ENCODE measurements around the gene CCDC180.
"Not testable (repeated sequence)": the region's sequence is repeated elsewhere in the genome, so short reads cannot be mapped to it uniquely, and the experiment has no call there.

CCDC180 gene

GRCh38 chr9:97321251-97321650 is 13.8 kb downstream of the CCDC180 start:
- Histone ChIP-seq H3K4me3 (ENCODE audit: low read depth, low read length) (no peak overlapping the region), H3K9ac (ENCODE audit: low read length) (no peak overlapping the region), H3K4me1 (ENCODE audit: control insufficient read depth, insufficient read depth, low read length) (no peaks in the 10 kb centered on the region), H3K27ac (ENCODE audit: low read depth, low read length) (no peak overlapping the region), H3K36me3 (ENCODE audit: control insufficient read depth, insufficient read depth, low read length) (peaks cover 39% of the 10 kb centered on the region), H3K9me3 (ENCODE audit: control insufficient read depth, insufficient read depth, low read depth, low read length) (no peaks in the 10 kb centered on the region), H3K27me3 (ENCODE audit: control insufficient read depth, insufficient read depth, low read length) (no peaks in the 10 kb centered on the region)

- H3K36me3 ChIP-seq (ENCODE audit: control insufficient read depth, insufficient read depth, low read length), result peaks cover 40% of the 10 kb centered on the region
- H3K9ac ChIP-seq (ENCODE audit: low read length), result no peak overlapping the region
- no peaks in the 10 kb centered on the region for H3K9me3 ChIP-seq (ENCODE audit: control insufficient read depth, insufficient read depth, low read depth, low read length)
- H3K27ac ChIP-seq (ENCODE audit: low read depth, low read length), result no peak overlapping the region
- H3K4me3 ChIP-seq (ENCODE audit: low read depth, low read length), result no peak overlapping the region
- H3K4me1 ChIP-seq (ENCODE audit: control insufficient read depth, insufficient read depth, low read length), result no peaks in the 10 kb centered on the region
- H3K27me3 ChIP-seq (ENCODE audit: control insufficient read depth, insufficient read depth, low read length), result no peaks in the 10 kb centered on the region
These were observed 14.2 kb downstream of the CCDC180 start for GRCh38 chr9:97321691-97322090.

GRCh38 chr9:97322105-97322504 is 14.6 kb downstream of the CCDC180 start:
- Histone ChIP-seq H3K27me3 (ENCODE audit: control insufficient read depth, insufficient read depth, low read length) (no peaks in the 10 kb centered on the region), H3K27ac (ENCODE audit: low read depth, low read length) (no peak overlapping the region), H3K9ac (ENCODE audit: low read length) (no peak overlapping the region), H3K4me3 (ENCODE audit: low read depth, low read length) (no peak overlapping the region), H3K4me1 (ENCODE audit: control insufficient read depth, insufficient read depth, low read length) (no peaks in the 10 kb centered on the region), H3K9me3 (ENCODE audit: control insufficient read depth, insufficient read depth, low read depth, low read length) (no peaks in the 10 kb centered on the region), H3K36me3 (ENCODE audit: control insufficient read depth, insufficient read depth, low read length) (peaks cover 36% of the 10 kb centered on the region)

- Histone ChIP-seq H3K4me3 (ENCODE audit: low read depth, low read length) (no peak overlapping the region), H3K36me3 (ENCODE audit: control insufficient read depth, insufficient read depth, low read length) (peaks cover 28% of the 10 kb centered on the region), H3K9me3 (ENCODE audit: control insufficient read depth, insufficient read depth, low read depth, low read length) (no peaks in the 10 kb centered on the region), H3K27ac (ENCODE audit: low read depth, low read length) (no peak overlapping the region), H3K4me1 (ENCODE audit: control insufficient read depth, insufficient read depth, low read length) (no peaks in the 10 kb centered on the region), H3K27me3 (ENCODE audit: control insufficient read depth, insufficient read depth, low read length) (no peaks in the 10 kb centered on the region), H3K9ac (ENCODE audit: low read length) (no peak overlapping the region)
These were observed 17.5 kb downstream of the CCDC180 start for GRCh38 chr9:97324954-97325353.

GRCh38 chr9:97327562-97327961 is 20.1 kb downstream of the CCDC180 start:
- Histone ChIP-seq H3K9ac (ENCODE audit: low read length) (no peak overlapping the region), H3K27ac (ENCODE audit: low read depth, low read length) (no peak overlapping the region), H3K4me3 (ENCODE audit: low read depth, low read length) (no peak overlapping the region), H3K36me3 (ENCODE audit: control insufficient read depth, insufficient read depth, low read length) (peaks cover 28% of the 10 kb centered on the region), H3K27me3 (ENCODE audit: control insufficient read depth, insufficient read depth, low read length) (no peaks in the 10 kb centered on the region), H3K9me3 (ENCODE audit: control insufficient read depth, insufficient read depth, low read depth, low read length) (no peaks in the 10 kb centered on the region), H3K4me1 (ENCODE audit: control insufficient read depth, insufficient read depth, low read length) (no peaks in the 10 kb centered on the region)

GRCh38 chr9:97332993-97333392 is 25.5 kb downstream of the CCDC180 start:
- peaks cover 2% of the 10 kb centered on the region; the same call in 1 of the 2 replicates for H3K36me3 ChIP-seq (ENCODE audit: control insufficient read depth, insufficient read depth, low read length)
- H3K9me3 ChIP-seq (ENCODE audit: control insufficient read depth, insufficient read depth, low read depth, low read length), result no peaks in the 10 kb centered on the region
- H3K27me3 ChIP-seq (ENCODE audit: control insufficient read depth, insufficient read depth, low read length), result no peaks in the 10 kb centered on the region
- H3K27ac ChIP-seq (ENCODE audit: low read depth, low read length), result no peak overlapping the region
- no peak overlapping the region for H3K9ac ChIP-seq (ENCODE audit: low read length)
- no peaks in the 10 kb centered on the region for H3K4me1 ChIP-seq (ENCODE audit: control insufficient read depth, insufficient read depth, low read length)
- no peak overlapping the region for H3K4me3 ChIP-seq (ENCODE audit: low read depth, low read length)

- H3K9me3 ChIP-seq (ENCODE audit: control insufficient read depth, insufficient read depth, low read depth, low read length); H3K27ac ChIP-seq (ENCODE audit: low read depth, low read length); H3K27me3 ChIP-seq (ENCODE audit: control insufficient read depth, insufficient read depth, low read length); H3K36me3 ChIP-seq (ENCODE audit: control insufficient read depth, insufficient read depth, low read length); H3K9ac ChIP-seq (ENCODE audit: low read length); H3K4me3 ChIP-seq (ENCODE audit: low read depth, low read length); H3K4me1 ChIP-seq (ENCODE audit: control insufficient read depth, insufficient read depth, low read length): not testable (repeated sequence)
These were observed 28.2 kb downstream of the CCDC180 start for GRCh38 chr9:97335622-97336021.

GRCh38 chr9:97348871-97349270 is 41.4 kb downstream of the CCDC180 start:
- Histone ChIP-seq H3K9me3 (ENCODE audit: control insufficient read depth, insufficient read depth, low read depth, low read length) (no peaks in the 10 kb centered on the region), H3K36me3 (ENCODE audit: control insufficient read depth, insufficient read depth, low read length) (0 out of 2 replicates have a peak, but pooled peaks cover 6% of the 10 kb centered on the region), H3K4me1 (ENCODE audit: control insufficient read depth, insufficient read depth, low read length) (no peaks in the 10 kb centered on the region), H3K9ac (ENCODE audit: low read length) (no peak overlapping the region), H3K27ac (ENCODE audit: low read depth, low read length) (no peak overlapping the region), H3K4me3 (ENCODE audit: low read depth, low read length) (no peak overlapping the region), H3K27me3 (ENCODE audit: control insufficient read depth, insufficient read depth, low read length) (no peaks in the 10 kb centered on the region)

- H3K4me3 ChIP-seq (ENCODE audit: low read depth, low read length), result no peak overlapping the region
- H3K36me3 ChIP-seq (ENCODE audit: control insufficient read depth, insufficient read depth, low read length), result 0 out of 2 replicates have a peak, but pooled peaks cover 1% of the 10 kb centered on the region
- no peaks in the 10 kb centered on the region for H3K4me1 ChIP-seq (ENCODE audit: control insufficient read depth, insufficient read depth, low read length)
- no peak overlapping the region for H3K9ac ChIP-seq (ENCODE audit: low read length)
- H3K9me3 ChIP-seq (ENCODE audit: control insufficient read depth, insufficient read depth, low read depth, low read length), result no peaks in the 10 kb centered on the region
- no peak overlapping the region for H3K27ac ChIP-seq (ENCODE audit: low read depth, low read length)
- H3K27me3 ChIP-seq (ENCODE audit: control insufficient read depth, insufficient read depth, low read length), result no peaks in the 10 kb centered on the region
These were observed 41.9 kb downstream of the CCDC180 start for GRCh38 chr9:97349400-97349799.

- H3K4me1 ChIP-seq (ENCODE audit: control insufficient read depth, insufficient read depth, low read length), result no peaks in the 10 kb centered on the region
- H3K36me3 ChIP-seq (ENCODE audit: control insufficient read depth, insufficient read depth, low read length), result peaks cover 2% of the 10 kb centered on the region; the same call in 1 of the 2 replicates
- H3K4me3 ChIP-seq (ENCODE audit: low read depth, low read length), result no peak overlapping the region
- H3K27me3 ChIP-seq (ENCODE audit: control insufficient read depth, insufficient read depth, low read length), result no peaks in the 10 kb centered on the region
- no peaks in the 10 kb centered on the region for H3K9me3 ChIP-seq (ENCODE audit: control insufficient read depth, insufficient read depth, low read depth, low read length)
- H3K27ac ChIP-seq (ENCODE audit: low read depth, low read length), result no peak overlapping the region
- H3K9ac ChIP-seq (ENCODE audit: low read length), result no peak overlapping the region
These were observed 47.2 kb downstream of the CCDC180 start for GRCh38 chr9:97354637-97355036.

GRCh38 chr9:97357056-97357455 is 49.6 kb downstream of the CCDC180 start:
- no peak overlapping the region for H3K9ac ChIP-seq (ENCODE audit: low read length)
- no peaks in the 10 kb centered on the region for H3K4me1 ChIP-seq (ENCODE audit: control insufficient read depth, insufficient read depth, low read length)
- H3K4me3 ChIP-seq (ENCODE audit: low read depth, low read length), result no peak overlapping the region
- H3K27ac ChIP-seq (ENCODE audit: low read depth, low read length), result no peak overlapping the region
- H3K36me3 ChIP-seq (ENCODE audit: control insufficient read depth, insufficient read depth, low read length), result peaks cover 2% of the 10 kb centered on the region; the same call in 1 of the 2 replicates
- no peaks in the 10 kb centered on the region for H3K9me3 ChIP-seq (ENCODE audit: control insufficient read depth, insufficient read depth, low read depth, low read length)
- H3K27me3 ChIP-seq (ENCODE audit: control insufficient read depth, insufficient read depth, low read length), result no peaks in the 10 kb centered on the region

Data from HUES6 (cell line).